GM19372 (cell line): ENCODE measurements around the gene FBL.

Source experiments
- ATAC-seq: cut with Tn5 transposase; IDR thresholded peaks from one replicate; pipeline ENCODE4 v1.9.1; 2021; ENCODE audit warnings: mild to moderate bottlenecking, low read depth, moderate library complexity; ENCODE audit not compliant: unreplicated experiment

The FBL gene

DNA sequence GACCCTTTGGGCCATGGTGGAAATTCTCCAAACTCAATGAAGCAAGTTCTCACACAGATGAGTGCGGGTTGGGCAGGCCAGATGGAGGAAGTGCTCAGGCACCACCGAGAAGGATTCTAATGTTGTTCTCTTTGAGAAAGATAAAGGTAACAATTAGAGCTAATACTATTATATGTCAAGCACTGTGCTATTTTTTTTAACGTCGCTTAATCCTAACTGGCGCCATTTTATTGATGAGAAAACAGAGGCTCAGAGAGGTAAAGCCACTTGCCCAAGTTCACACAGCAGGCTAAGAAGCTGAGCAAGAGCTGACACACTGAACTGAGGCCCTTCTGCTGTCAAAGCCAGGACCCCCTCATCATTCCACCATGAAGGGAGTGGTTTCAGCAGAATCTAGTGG is 1.0 kb downstream of the FBL start:
- ATAC-seq, result no peak

DNA sequence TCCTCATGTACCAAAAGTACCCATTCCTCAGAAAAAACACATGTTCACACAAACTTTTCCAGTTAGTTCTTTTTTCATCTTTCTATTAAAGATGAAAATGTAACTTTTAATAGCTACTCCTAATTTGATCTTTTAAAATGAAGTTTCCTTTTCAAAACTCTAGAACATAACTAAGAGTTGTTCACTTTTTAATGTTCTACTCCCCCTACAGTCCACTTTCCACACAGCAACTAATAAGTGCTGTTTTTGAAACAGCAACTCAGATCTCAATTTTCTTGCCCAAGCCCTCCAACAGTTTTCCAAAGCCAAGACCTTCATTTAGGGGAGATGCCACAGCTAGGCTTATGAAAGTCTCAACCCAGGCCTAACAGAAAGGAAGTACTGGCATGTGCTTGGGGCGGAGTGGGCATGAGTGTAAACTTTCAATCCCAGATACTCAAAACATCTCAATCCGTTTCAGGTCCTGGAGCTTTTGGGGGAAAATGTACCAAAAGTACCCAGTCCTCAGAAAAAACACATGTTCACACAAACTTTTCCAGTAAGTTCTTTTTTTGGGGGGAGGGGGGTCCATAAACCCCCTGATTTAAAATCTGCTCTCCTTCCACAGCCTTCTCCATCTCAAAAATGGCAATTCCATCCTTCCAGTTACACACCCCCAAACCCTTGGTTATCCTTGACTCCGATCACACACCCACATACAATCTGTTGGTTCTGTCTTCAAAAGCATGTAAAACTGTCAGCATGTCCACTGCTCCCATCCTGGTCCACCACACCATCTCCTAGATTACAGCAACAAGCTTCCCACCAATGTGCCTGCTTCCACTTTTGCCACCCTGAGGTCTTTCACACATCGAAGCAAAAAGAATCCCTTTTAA is 2.0 kb downstream of the FBL start:
- ATAC-seq, result no peak

DNA sequence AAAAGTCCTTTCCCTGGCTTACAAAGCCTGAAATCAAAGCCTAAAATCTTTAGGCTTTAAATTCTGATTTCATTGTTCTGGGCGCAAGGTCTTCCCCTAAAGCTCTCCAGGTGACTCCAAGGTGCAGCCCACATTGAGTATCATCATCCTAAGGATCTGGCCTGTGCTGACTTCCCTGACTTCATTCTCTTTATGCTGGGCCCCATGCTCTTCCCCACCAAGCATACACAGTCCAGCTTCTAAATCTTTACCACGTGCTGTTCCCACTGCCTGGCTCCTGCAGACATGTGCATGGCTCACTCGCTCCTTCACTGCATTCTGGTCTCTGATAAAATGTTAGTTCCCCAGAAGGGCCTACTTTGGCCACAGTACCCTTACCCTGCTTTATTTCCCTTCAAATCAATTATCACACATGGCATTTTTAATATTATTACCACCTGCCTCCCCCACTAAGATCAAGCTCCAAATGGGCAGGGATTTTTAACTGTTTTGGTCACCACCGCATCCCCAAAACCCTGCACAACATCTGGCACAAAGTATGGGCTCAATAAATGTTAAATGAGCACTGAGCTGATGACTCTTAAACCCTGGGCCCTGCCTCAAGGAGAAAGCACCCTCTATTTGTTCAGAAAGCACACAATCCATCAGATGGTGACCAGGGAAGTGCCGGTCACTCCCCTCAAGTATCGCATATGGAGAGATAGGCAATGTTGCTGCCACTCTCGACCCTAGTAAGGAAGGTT is 3.3 kb downstream of the FBL start:
- no peak for ATAC-seq

DNA sequence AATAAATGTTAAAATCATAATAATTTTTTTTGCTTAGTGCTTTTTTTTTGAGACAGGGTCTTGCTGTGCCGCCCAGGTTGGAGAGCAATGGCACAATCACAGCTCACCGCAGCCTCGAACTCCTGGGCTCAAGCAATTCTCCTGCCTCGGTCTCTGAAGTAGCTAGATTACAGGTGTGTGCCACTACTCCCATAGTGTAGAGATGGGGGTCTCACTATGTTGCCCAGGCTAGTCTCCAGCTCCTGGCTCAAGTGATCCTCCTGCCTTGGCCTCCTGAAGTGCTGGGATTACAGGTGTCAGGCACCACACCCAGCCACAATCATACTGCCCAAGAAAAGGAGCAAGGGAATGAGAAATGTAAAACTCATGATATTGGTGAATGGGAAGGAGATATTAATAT is 5.1 kb downstream of the FBL start:
- no peak for ATAC-seq

DNA sequence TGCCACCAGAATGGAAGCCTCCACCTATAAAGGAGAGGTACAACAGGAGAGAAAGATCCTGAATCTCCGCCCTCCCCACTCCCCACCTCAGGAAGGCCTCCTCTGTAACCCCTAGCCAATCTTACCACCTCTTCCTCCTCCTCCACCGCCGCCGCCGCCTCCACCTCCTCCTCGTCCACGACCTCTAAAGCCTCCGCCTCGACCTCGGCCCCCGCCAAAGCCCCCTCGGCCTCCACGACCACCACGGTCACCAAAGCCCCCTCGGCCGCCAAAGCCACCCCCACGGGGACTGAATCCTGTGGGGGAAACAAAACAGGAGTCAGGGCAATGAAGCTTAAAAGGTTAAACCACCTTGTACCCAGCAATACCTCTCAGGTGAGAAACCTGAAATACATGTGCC is 5.7 kb downstream of the FBL start:
- no peak for ATAC-seq

DNA sequence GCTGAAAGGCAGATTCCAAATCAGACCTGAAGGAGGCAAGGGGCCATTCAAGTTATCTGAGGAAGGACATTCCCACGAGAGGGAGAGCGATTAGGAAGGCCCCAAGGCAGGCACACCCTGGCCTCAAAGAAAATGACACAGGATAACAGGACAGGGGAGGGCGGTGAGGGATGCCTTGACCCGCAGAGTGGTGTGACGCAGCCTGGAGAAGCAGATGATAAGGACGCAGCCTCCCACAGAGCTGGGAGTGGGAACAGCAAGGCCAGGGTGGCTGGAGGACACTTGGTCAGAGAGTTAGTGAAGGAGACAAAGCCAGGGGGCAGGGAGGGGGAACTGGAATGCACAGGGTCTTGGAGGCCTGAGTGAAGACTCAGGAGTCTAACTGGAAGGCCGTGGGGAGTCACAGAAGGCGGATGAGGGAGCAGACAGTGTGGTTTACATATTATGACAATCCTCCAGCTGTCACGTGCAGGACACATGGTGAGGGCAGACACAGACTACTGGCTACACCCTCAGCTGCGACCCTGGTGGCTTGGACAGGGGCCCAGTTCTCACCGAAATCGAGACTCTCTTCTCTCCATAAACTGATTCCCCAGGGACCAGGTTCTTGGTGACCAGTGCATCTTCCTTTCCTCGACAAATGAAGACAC is 6.4 kb downstream of the FBL start:
- no peak for ATAC-seq

DNA sequence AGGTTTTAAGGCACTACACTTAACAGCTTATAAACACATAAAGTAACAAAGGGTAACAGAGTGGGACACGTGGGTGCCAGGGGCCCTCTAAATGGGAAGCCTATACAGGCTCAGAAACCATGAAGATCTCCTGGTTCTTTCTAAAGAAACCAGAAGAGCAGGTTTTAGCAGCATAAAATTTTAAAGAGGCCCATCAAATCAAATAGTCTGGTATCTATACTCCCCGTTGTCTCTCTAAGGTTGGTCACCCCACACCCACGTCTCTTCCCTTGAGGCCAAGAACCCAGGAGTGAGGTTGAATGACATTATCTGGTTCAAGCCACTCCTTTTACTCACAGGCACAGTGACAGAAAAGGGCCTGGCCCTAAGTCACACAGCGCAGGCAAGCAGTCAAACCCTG is 7.6 kb downstream of the FBL start:
- ATAC-seq, result no peak

DNA sequence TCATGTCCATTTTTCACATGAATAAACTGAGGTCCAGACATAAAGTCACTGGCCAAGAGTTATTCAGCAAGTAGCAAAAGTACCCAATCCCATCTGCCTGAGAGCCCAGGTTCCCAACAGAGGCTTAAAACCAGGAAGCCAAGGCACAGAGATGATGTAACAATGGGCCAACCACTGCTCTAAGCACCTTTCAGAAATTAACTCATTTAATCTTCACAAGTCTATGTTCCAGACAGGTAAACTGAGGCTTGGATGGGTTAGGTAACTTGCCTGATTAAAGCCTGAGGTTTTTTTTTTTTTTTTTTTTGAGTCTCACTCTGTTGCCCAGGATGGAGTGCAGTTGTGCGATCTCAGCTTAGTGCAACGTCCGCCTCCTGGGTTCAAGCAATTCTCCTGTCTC is 8.2 kb downstream of the FBL start:
- ATAC-seq, result no peak

DNA sequence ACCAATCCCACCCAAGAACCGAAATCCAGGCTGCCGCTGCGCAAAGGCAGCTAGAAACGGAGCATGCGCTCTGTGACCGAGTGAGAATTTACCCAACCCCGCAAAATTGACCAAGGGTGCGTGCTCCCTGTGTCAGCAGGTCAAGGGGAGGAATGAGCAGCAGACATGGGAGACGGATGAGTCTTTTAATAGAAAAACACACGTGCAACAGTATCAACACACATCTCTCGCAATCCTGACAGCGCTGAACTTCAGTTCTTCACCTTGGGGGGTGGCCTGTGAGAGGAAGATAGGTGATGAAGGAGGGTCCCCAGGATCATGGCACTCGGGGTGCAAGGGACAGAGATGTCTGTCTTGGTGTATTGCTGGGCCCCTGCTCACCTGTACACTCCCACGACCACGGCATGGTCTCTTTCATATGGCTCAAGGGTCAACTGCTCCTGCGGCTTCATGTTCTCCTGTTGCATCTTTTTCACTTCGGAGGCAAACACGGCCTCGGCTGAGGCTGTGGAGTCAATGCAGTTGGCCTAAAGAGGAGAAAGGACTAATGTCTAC is 11.8 kb downstream of the FBL start:
- no peak for ATAC-seq

DNA sequence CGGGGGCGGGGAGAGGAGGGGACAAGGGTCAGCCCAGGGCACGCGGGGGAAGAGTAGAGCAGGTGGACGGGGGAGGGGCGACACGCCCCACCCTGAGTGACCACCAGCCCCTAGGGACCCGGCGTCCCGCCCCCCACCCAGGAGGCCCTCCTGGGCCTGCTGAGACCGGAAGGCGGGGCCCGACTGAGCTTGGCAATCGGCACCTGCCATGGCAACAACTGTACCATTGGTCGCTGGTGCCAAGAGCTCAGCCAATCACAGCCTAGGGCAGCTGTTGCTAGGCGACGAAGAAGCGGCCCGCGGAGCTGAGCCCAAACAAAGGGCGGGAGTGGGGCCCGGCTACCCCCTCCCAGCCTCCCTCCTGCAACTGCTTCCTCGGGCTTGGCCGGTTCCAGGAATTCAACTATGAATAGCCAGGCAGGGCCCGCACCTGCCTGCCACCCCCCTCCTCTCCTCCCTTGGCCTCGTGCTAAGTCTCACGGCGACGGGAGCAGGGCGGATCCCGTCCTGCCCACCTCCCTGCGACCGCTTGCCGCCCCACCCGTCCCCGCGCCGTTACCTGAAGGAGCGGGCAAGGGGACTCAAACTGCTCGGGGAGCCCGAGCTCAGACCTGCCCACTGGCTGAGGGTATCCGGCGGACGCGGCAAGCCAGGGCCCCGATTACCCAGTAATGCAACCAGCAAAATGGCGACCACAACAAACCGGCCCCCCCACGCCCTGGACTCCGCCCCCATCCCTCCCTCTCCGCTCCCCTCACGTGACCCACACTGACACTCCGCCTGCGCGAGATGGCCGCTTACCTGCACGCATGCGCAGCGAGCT is 12.5 kb downstream of the FBL start, which contains the start of gene DYRK1B:
TSS of gene DYRK1B (minus strand) at position 699 of the 823 bp plus-strand sequence. CDS start 2,295 bp downstream, outside the sequence.
- ATAC-seq, result peak; percentile 92

DNA sequence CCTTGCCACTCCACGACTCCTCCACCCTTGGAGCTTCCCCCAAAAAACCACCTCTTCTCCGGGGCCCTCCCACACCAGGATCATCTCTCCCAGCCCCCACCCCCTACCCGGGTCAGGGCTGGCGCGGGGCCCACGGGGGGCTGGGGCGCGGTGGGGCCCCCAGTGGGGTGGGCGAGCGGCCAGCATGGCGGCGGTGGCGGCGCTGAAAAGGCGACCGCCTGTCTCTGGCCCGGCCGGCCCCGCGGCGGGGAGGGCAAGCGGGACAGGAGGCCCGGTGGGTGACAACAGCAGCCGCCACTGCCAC is 13.1 kb downstream of the FBL start:
- ATAC-seq, result no peak

DNA sequence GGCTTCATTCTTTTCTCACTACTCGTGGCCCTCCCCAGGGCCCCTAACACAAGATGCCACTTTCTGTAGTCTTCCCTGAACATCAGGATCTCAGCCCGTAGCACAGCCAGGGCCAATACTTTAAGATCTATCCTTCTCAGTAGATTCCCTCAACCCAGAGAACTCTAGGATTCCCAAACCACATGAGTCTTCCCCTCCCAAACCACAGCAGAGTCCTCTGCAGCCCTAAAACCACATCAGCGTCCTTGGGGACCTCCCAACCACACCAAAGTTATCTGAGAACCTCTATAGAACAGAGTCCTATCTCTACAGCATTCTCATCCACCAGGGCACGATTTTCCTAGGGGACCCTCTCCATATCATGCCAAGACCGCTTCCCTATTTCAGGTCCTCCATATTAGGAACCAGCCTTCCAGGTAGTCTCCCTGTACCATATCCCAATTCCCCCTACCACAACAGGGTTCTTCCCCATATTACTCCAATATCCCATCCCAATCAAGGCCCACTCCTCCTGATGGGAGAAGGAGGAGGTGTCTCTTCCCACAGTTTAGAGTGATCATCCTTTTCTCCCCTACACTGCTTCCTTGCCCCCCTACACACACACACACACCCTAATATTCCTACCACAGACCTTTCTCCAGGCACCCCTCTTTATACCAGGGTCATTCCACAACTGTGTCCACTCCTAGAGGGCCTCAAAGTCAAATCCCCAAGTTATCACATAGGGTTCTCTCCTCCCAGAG is 13.7 kb downstream of the FBL start:
- no peak for ATAC-seq

DNA sequence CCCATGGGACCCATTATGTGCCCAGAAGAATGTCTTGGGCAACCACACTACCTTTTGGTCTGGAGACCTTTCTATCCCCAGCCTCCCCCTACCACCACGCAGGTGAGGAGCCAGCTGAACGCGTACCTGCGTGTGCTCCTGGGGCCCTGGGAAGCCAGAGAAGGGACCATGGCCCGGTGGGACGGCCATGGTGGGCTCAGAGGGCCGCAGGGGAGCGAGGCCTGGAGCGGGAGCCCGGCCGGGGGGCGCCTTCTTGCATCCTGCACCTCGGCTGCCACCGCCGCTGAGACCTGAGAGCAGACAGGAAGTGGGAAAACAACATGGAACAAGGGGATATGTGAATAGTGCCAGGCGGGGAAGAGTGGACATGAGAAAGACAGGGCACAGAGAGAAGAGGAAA is 14.5 kb downstream of the FBL start:
- no peak for ATAC-seq

DNA sequence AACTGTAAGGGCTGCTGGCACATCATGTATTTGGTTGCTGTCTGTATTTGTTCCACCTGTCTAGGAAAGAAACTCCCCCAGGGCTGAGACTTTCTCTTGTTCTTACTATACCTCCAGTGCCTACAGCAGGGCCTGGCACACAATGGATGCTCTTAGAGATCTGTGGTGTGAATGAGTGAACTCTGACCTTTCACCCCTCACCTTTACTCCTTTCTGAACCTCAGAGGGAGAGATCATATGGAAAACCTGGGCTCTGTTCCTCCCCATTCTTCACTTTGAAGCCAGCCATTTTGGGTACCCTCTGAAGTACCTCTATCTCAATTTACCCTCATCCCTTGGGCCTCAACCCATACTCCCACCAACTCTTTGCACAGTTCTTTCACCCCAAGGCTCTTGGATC is 15.3 kb downstream of the FBL start:
- no peak for ATAC-seq

DNA sequence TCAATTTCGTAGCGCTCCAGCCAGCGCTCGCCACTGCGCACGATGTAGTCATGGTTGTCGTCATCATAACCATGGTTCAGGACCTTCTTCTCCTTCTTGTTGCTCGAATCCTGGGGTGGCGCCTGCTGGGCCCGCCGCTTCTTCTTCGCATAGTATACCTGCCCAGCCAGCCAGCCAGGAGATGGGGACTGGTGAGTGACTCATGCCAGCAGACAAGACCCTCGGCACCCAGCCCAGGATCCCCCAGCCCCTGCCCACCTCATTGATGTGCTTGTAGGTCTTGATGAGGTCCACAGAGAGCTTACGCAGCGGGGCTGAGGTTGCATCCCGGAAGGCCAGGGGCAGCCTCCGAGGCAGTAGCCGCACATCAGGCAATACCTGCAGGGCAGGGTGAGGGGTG is 15.8 kb downstream of the FBL start:
- ATAC-seq, result no peak

DNA sequence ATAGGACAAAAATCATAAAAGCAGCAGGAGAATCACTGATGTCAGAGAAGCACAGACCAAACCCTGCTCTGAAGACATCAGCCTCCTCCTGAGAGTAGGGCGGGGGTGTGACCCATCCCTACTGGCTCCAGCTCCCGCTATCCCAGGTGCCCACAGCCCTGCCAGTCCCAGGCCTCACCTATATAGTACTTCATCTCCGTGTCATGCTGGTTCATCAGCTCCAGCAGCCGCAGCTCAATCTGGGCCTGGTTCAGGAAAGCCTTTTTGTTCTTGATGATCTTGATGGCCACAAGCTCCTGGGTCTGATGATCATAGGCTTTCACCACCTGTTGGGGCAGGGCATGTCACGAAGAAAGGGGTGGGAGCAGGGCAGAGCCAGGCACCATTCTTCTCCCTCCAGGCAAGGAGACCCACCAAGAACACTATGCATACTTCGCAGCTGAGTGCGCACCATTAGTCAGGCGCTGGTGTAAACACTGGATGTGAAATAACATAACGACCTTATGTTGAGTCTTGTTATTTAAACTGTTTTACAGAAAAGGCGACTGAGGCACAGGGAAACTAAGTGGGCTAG is 16.4 kb downstream of the FBL start:
- ATAC-seq, result no peak

DNA sequence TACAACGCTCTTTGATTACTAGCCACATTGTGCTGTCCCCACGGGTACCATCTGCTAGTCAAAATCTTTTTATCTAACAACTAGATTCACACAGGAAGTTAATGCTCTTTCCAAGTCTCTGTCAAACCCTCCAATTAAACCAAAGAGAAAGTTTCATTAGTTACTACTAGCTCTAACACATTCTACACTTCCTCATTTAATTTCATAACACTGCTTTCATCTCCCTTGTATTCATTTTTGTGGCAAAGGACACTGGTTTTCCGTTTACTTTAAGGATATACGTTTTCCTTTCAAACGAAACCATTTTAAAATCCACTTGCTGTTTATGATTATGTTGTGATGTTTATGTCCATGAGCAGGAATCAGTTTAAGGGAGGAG is 17.5 kb downstream of the FBL start:
- ATAC-seq, result no peak

DNA sequence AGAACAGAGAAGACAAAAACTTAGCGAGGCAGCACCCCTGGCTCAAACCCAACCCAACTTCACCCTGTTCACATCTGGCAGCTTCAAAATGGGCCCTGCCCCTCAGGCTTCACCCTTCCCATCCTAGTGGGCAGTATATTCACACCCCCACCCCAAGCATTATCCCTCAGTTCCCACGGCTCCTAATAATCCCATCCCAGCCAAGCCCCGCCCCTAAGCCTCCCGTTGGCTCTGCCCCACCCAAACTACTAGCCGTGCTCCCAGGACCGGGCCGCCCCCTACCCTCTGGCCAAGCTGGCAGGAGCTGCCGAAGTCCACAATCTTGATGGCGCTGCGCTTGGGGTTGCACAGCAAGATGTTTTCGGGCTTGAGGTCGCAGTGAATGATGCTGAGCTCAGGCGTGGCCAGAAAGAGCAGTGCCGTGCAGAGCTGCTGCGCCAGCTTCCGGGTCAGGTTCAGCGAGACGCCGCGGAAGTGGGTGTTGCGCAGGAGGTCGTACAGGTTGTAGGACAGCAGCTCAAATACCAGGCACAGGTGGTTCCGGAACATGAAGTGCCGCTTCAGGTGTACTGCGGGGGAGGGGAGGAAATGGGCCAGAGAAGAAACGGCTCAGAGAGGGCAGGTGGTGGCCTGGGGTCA is 18.0 kb downstream of the FBL start:
- ATAC-seq, result no peak

DNA sequence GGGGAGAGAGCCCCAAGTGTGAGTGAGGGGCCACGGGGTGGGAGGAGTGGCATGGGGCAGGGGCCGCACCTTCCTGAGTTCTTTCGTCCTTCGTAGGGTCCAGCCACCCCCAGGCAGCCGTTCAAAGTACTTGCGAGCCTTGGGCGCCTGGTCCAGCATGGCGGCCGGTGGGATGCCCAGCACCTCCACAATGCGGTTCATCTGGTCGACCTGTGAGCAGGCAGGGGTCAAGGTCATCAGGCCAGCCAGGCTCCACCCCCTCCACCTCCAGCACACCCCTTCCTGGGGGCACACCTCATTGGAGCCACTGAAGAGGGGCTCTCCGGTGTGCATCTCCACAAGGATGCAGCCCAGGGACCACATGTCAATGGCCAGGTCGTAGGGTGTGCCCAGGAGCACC is 19.0 kb downstream of the FBL start:
- ATAC-seq, result no peak
